GM23248 (cell line): ENCODE results near the gene LSM14B. TPM values are rescaled to one million over a fixed set of nuclear protein-coding genes. Genes with fewer than 3 reads are reported as not detected.
"Not testable (repeated sequence)": the region's sequence is repeated elsewhere in the genome, so short reads cannot be mapped to it uniquely, and the experiment has no call there.

ENCODE experiments used
- DNase-seq: peaks from one replicate; pipeline ENCODE4 v3.0.0-alpha.2; 2015
- H2AFZ ChIP-seq: fragments of 200-600 bp; sonication (generic); 2 replicates; pipeline ENCODE4 v1.6.1; 2016; ENCODE audit warnings: antibody characterized with exemption
- H3F3A ChIP-seq: fragments of 200-600 bp; sonication (generic); 2 replicates; pipeline ENCODE4 v1.6.1; 2016; ENCODE audit warnings: mild to moderate bottlenecking, antibody characterized with exemption, mixed run types; ENCODE audit not compliant: insufficient read depth
- H3K27ac ChIP-seq: fragments of 200-600 bp; sonication (generic); 2 replicates; pipeline ENCODE4 v1.5.1; 2016; ENCODE audit warnings: mild to moderate bottlenecking
- H3K27me3 ChIP-seq: fragments of 200-600 bp; sonication (generic); replicated peaks from 2 replicates; pipeline ENCODE4 v1.6.1; 2016; ENCODE audit warnings: mild to moderate bottlenecking; ENCODE audit not compliant: insufficient read depth
- H3K36me3 ChIP-seq: fragments of 200-600 bp; sonication (generic); 2 replicates; pipeline ENCODE4 v1.6.1; 2016; ENCODE audit warnings: low read depth, mild to moderate bottlenecking
- H3K4me1 ChIP-seq: fragments of 200-600 bp; sonication (generic); 2 replicates; pipeline ENCODE4 v1.6.1; 2016; ENCODE audit warnings: mild to moderate bottlenecking; ENCODE audit not compliant: insufficient read depth
- H3K4me2 ChIP-seq: fragments of 200-600 bp; sonication (generic); one replicate; pipeline ENCODE4 v1.6.1; 2016; ENCODE audit warnings: mild to moderate bottlenecking; ENCODE audit not compliant: unreplicated experiment
- H3K4me3 ChIP-seq: fragments of 200-600 bp; sonication (generic); 2 replicates; pipeline ENCODE4 v1.5.1; 2016; ENCODE audit warnings: mild to moderate bottlenecking
- H3K79me2 ChIP-seq: fragments of 200-600 bp; sonication (generic); 2 replicates; pipeline ENCODE4 v1.6.1; 2016; ENCODE audit warnings: mild to moderate bottlenecking; ENCODE audit not compliant: insufficient read depth
- H3K9ac ChIP-seq: fragments of 200-600 bp; sonication (generic); 2 replicates; pipeline ENCODE4 v1.6.1; 2016; ENCODE audit warnings: mild to moderate bottlenecking
- H3K9me2 ChIP-seq: fragments of 200-600 bp; sonication (generic); 2 replicates; pipeline ENCODE4 v1.6.1; 2016; ENCODE audit warnings: mixed run types, mild to moderate bottlenecking, moderate library complexity; ENCODE audit not compliant: insufficient read depth
- H3K9me3 ChIP-seq: fragments of 200-600 bp; sonication (generic); one replicate; pipeline ENCODE4 v1.6.1; 2017; ENCODE audit warnings: low read depth
- H4K20me1 ChIP-seq: fragments of 200-600 bp; sonication (generic); 2 replicates; pipeline ENCODE4 v1.6.0; 2016; ENCODE audit not compliant: insufficient read depth
- EZH2 ChIP-seq: fragments of 200-600 bp; sonication (generic); IDR thresholded peaks from 2 replicates; pipeline ENCODE4 v1.6.1; 2018; ENCODE audit warnings: antibody characterized with exemption, mild to moderate bottlenecking; ENCODE audit not compliant: insufficient read depth, poor library complexity, severe bottlenecking
- EZH2phosphoT487 ChIP-seq: fragments of 200-600 bp; sonication (generic); IDR thresholded peaks from 2 replicates; pipeline ENCODE4 v1.6.1; 2018; ENCODE audit warnings: antibody characterized with exemption, moderate library complexity, mild to moderate bottlenecking, low read depth; ENCODE audit not compliant: insufficient read depth
- WGBS, 2 experiments: methylation state at CpG; one replicate each; pipeline ENCODE4 v1.1.6; 2015 to 2017; ENCODE audit warnings: low lambda C conversion rate in 2 of 2, low coverage in 1 of 2; ENCODE audit errors: missing lambda C conversion rate in 2 of 2; 5-methylcytosine and 5-hydroxymethylcytosine counted together
- in situ Hi-C: fragments of 300-500 bp; cut with MboI; formaldehyde crosslinking; loops from 2 replicates; pipeline ENCODE4 v1.15.0; 2020
- polyA plus RNA-seq: library from polyadenylated mRNA; unstranded; fragments of >200 nt; fragmentation: Nextera tagmentation; extraction: Ambion mirVana; gene quantifications from 2 replicates; pipeline ENCODE4 v1.2.1, GENCODE V29; 2016
- total RNA-seq: library from RNA; depleted of rRNA; stranded (reverse); fragments of >200 nt; shearing (Covaris generic); gene quantifications from 2 replicates; pipeline ENCODE4 v1.2.3, GENCODE V29; 2014

Gene LSM14B
- total and polyA plus RNA-seq, 2 experiments from 2014 or later = 1.3 to 28.0 TPM

- in situ Hi-C loops = no loop called here
- Histone ChIP-seq H3F3A (no peaks in the 10 kb centered on the region), H4K20me1 (no peaks in the 10 kb centered on the region), H3K27ac (no peak overlapping the region), H3K27me3 (no peaks in the 10 kb centered on the region), H3K4me3 (no peak overlapping the region), H3K4me1 (no peaks in the 10 kb centered on the region), H3K4me2 (no peak overlapping the region), H3K9me3 (no peaks in the 10 kb centered on the region), H2AFZ (no peak overlapping the region), H3K36me3 (no peaks in the 10 kb centered on the region), H3K79me2 (no peaks in the 10 kb centered on the region), H3K9me2 (no peaks in the 10 kb centered on the region), H3K9ac (no peak overlapping the region)
- WGBS, 2 experiments = 55 to 57% methylated on average over 4 to 5 of the region's 5 CpGs
- no peak for DNase-seq
- TF ChIP-seq EZH2phosphoT487 (no peak), EZH2 (no peak)
Measured at GRCh38 chr20:62105592-62105991, 16.7 kb upstream of the LSM14B start.

- in situ Hi-C loops = no loop called here
- Histone ChIP-seq H3K36me3 (no peaks in the 10 kb centered on the region), H2AFZ (no peak overlapping the region), H3K9ac (no peak overlapping the region), H3K9me3 (no peaks in the 10 kb centered on the region), H3K4me3 (no peak overlapping the region), H3K27ac (no peak overlapping the region), H4K20me1 (no peaks in the 10 kb centered on the region), H3K9me2 (no peaks in the 10 kb centered on the region), H3K27me3 (no peaks in the 10 kb centered on the region), H3K4me2 (no peak overlapping the region), H3F3A (no peaks in the 10 kb centered on the region), H3K4me1 (no peaks in the 10 kb centered on the region), H3K79me2 (no peaks in the 10 kb centered on the region)
- 78 to 80% methylated on average over 6 of the region's 6 CpGs for WGBS, 2 experiments
- DNase-seq = no peak
- TF ChIP-seq EZH2phosphoT487 = no peak
- TF ChIP-seq EZH2 = no peak
Measured at GRCh38 chr20:62111148-62111547, 11.1 kb upstream of the LSM14B start.

- peaks cover 10% of the 10 kb centered on the region for H3K27me3 ChIP-seq
- H4K20me1 ChIP-seq = no peaks in the 10 kb centered on the region
- no peaks in the 10 kb centered on the region for H3K36me3 ChIP-seq
- H3K4me2 ChIP-seq = no peak overlapping the region
- H3K4me3 ChIP-seq = no peak overlapping the region
- DNase-seq = no peak
- in situ Hi-C loops = no loop called here
- 53% methylated on average over 6 of the region's 6 CpGs for WGBS, 2 experiments
- H3F3A ChIP-seq = no peaks in the 10 kb centered on the region
- H3K9ac ChIP-seq = no peak overlapping the region
- no peaks in the 10 kb centered on the region for H3K9me2 ChIP-seq
- no peaks in the 10 kb centered on the region for H3K9me3 ChIP-seq
- H3K79me2 ChIP-seq = no peaks in the 10 kb centered on the region
- TF ChIP-seq EZH2phosphoT487 (no peak), EZH2 (no peak)
- no peak overlapping the region for H2AFZ ChIP-seq
- no peak overlapping the region for H3K27ac ChIP-seq
- no peaks in the 10 kb centered on the region for H3K4me1 ChIP-seq
Measured at GRCh38 chr20:62112368-62112767, 9.9 kb upstream of the LSM14B start.

- WGBS, 2 experiments = 27 to 34% methylated on average over 8 of the region's 8 CpGs
- H2AFZ ChIP-seq = no peak overlapping the region
- no peaks in the 10 kb centered on the region for H3K9me3 ChIP-seq
Measured at GRCh38 chr20:62114894-62115293, 7.4 kb upstream of the LSM14B start.

GRCh38 chr20:62115800-62116407 is 6.4 kb upstream of the LSM14B start:
- H3K9ac ChIP-seq, H3K9me3 ChIP-seq, H4K20me1 ChIP-seq, H3K4me1 ChIP-seq, H3F3A ChIP-seq, H3K4me3 ChIP-seq, in situ Hi-C loops, H3K9me2 ChIP-seq, H3K36me3 ChIP-seq, H2AFZ ChIP-seq, H3K27ac ChIP-seq, H3K4me2 ChIP-seq, H3K79me2 ChIP-seq: not testable (repeated sequence)
- WGBS, 2 experiments = 46 to 69% methylated on average over 4 to 7 of the region's 7 CpGs
- DNase-seq = peak; percentile 15
- H3K27me3 ChIP-seq = peaks cover 20% of the 10 kb centered on the region

More at GRCh38 chr20:62114894-62115293, 7.4 kb upstream of the LSM14B start:
- Histone ChIP-seq H3K9me2 (no peaks in the 10 kb centered on the region), H3K36me3 (no peaks in the 10 kb centered on the region), H4K20me1 (no peaks in the 10 kb centered on the region), H3K4me1 (no peaks in the 10 kb centered on the region), H3F3A (no peaks in the 10 kb centered on the region), H3K27ac (no peak overlapping the region), H3K27me3 (peaks cover 20% of the 10 kb centered on the region), H3K4me3 (no peak overlapping the region), H3K79me2 (no peaks in the 10 kb centered on the region), H3K9ac (no peak overlapping the region), H3K4me2 (no peak overlapping the region)
- in situ Hi-C loops = no loop called here
- no peak for DNase-seq
- TF ChIP-seq EZH2 (no peak), EZH2phosphoT487 (no peak)
